A549 treated with DMSO at 1 μM for 4 hours (cell line): ENCODE data around the gene STK39. TPM values are rescaled to one million over a fixed set of nuclear protein-coding genes. Genes with fewer than 3 reads are reported as not detected.

Experiments
- total RNA-seq: library from RNA; stranded (reverse); fragments of 200-300 nt; extraction: Qiagen RNA extraction; gene quantifications from 5 replicates; pipeline ENCODE4 v1.2.3, GENCODE V29; 2022; ENCODE audit warnings: low read depth

The STK39 gene
- total RNA-seq, result 15.2 to 21.5 TPM (median 16.6 TPM) in 5 replicates

DNA sequence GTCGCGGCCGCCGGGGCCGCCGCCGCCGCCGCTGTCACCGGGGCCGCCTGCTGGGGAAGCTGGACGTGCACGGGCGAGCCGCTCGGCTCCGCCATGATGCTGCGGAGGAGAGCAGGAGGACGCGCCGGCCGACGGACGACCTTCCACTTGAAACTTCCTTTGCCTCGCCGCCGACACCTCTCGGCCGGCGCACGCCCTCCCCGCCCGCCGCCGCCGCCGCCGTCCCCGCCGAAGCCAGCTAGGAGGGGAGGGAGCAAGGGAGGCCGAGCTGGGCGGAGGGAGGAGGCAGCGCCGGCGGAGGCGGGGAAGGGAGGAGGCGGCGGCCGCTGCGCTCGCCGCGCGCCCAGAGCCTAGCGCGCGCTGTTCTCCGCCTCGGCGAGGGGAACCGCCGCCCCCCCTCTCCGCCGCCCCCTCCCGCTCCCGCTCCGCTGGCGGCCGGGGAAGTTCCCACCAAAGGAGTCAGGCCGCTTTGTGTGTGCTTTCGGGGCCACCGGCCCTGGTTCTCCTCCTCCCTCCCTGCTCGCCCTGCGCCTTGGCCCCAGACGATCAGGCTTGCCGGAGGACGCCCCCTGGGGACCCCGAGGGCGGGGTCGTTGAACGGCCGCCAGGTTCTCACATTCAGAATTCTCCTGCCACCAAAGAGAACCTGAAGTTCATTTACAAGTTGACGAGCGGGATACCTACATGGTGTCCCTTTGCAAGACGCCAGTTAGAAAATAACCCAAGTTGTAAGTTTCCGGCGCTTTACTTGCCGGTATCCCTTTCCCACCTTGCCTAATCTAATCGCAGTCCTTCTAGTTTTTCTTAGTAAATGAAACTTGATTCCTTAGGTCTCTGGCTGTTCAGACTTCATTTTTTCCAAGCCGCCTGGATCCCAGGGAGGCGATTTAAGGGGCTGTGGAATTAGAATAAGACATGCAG, at the start of gene STK39:
STK39 (minus strand) TSS at position 255 of the 921 bp plus-strand sequence; CDS start at position 95, 160 bp downstream.

Other genes starting within 250 kb of the STK39 start
- 13.6 to 19.3 TPM (median 17.7 TPM) in 5 replicates for gene CERS6, start 208.7 kb upstream of the STK39 start, total RNA-seq